HL-60 (cell line): ENCODE results near the gene PBX3.

Experiments
- GABPA ChIP-seq: IDR thresholded peaks from 2 replicates; pipeline ENCODE4 v1.6.1; 2012; ENCODE audit warnings: low read depth
- POLR2AphosphoS5 ChIP-seq: IDR thresholded peaks from 2 replicates; pipeline ENCODE4 v1.6.1; 2012; ENCODE audit warnings: low read depth
- SPI1 ChIP-seq: IDR thresholded peaks from 2 replicates; pipeline ENCODE4 v1.6.1; 2012; ENCODE audit warnings: low read depth, mild to moderate bottlenecking, borderline replicate concordance
- TF ChIP-seq, protein P1 (sequence below): IDR thresholded peaks from one replicate; pipeline ENCODE4 v1.5.1; 2011; ENCODE audit warnings: low read length, control low read depth, inconsistent platforms; ENCODE audit not compliant: insufficient read depth
- TF ChIP-seq, protein P2 (sequence below): IDR thresholded peaks from 2 replicates; pipeline ENCODE4 v1.6.1; 2012; ENCODE audit warnings: low read depth; ENCODE audit not compliant: insufficient replicate concordance

DNA sequence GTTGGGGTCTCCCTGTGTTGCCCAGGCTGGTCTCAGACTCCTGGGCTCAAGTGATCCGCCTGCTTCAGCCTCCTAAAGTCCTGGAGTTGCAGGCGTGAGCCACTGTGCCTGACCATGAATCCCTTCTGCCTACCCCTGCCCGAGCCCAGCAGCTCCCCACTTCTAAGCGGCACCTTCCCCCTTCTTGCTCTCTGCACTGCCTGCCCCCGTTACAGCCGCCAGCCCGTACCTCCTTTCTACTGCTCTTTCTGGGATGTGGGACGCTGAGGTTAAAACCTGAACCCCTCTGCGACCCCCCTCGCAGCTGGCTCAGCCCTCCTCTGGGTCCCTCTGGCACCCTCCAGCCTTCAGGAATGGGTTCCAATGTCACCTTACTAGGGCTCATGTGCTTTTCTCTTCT is 249.6 kb downstream of the PBX3 start:
- TF ChIP-seq, protein P1, sequence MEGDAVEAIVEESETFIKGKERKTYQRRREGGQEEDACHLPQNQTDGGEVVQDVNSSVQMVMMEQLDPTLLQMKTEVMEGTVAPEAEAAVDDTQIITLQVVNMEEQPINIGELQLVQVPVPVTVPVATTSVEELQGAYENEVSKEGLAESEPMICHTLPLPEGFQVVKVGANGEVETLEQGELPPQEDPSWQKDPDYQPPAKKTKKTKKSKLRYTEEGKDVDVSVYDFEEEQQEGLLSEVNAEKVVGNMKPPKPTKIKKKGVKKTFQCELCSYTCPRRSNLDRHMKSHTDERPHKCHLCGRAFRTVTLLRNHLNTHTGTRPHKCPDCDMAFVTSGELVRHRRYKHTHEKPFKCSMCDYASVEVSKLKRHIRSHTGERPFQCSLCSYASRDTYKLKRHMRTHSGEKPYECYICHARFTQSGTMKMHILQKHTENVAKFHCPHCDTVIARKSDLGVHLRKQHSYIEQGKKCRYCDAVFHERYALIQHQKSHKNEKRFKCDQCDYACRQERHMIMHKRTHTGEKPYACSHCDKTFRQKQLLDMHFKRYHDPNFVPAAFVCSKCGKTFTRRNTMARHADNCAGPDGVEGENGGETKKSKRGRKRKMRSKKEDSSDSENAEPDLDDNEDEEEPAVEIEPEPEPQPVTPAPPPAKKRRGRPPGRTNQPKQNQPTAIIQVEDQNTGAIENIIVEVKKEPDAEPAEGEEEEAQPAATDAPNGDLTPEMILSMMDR, result no peak
- no peak for TF ChIP-seq POLR2AphosphoS5
- TF ChIP-seq SPI1, result no peak
- TF ChIP-seq GABPA, result no peak
- TF ChIP-seq, protein P2, sequence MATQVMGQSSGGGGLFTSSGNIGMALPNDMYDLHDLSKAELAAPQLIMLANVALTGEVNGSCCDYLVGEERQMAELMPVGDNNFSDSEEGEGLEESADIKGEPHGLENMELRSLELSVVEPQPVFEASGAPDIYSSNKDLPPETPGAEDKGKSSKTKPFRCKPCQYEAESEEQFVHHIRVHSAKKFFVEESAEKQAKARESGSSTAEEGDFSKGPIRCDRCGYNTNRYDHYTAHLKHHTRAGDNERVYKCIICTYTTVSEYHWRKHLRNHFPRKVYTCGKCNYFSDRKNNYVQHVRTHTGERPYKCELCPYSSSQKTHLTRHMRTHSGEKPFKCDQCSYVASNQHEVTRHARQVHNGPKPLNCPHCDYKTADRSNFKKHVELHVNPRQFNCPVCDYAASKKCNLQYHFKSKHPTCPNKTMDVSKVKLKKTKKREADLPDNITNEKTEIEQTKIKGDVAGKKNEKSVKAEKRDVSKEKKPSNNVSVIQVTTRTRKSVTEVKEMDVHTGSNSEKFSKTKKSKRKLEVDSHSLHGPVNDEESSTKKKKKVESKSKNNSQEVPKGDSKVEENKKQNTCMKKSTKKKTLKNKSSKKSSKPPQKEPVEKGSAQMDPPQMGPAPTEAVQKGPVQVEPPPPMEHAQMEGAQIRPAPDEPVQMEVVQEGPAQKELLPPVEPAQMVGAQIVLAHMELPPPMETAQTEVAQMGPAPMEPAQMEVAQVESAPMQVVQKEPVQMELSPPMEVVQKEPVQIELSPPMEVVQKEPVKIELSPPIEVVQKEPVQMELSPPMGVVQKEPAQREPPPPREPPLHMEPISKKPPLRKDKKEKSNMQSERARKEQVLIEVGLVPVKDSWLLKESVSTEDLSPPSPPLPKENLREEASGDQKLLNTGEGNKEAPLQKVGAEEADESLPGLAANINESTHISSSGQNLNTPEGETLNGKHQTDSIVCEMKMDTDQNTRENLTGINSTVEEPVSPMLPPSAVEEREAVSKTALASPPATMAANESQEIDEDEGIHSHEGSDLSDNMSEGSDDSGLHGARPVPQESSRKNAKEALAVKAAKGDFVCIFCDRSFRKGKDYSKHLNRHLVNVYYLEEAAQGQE, result no peak
